Measurements from ENCODE around the gene TSC22D1.

The TSC22D1 gene

GRCh38 chr13:44425815-44426078 lies 150.4 kb downstream of the TSC22D1 start:
- Histone ChIP-seq H3K9me3 (ENCODE audit: severe bottlenecking) (no peaks in the 10 kb centered on the region), H3K4me1 (ENCODE audit: insufficient read depth, poor library complexity, severe bottlenecking) (no peaks in the 10 kb centered on the region), H3K36me3 (ENCODE audit: low read depth) (no peaks in the 10 kb centered on the region), H3K4me3 (ENCODE audit: severe bottlenecking) (no peak overlapping the region), H3K27ac (ENCODE audit: poor library complexity, severe bottlenecking) (no peak overlapping the region), H3K27me3 (ENCODE audit: insufficient read depth, poor library complexity, severe bottlenecking) (no peaks in the 10 kb centered on the region)
- TF ChIP-seq CTCF (IDR thresholded peaks at IDR 0.05; ENCODE audit: poor library complexity, severe bottlenecking), result no peak
- no peak for ATAC-seq (ENCODE audit: low read depth)
- no peak for DNase-seq (ENCODE audit: low spot score)

DNA sequence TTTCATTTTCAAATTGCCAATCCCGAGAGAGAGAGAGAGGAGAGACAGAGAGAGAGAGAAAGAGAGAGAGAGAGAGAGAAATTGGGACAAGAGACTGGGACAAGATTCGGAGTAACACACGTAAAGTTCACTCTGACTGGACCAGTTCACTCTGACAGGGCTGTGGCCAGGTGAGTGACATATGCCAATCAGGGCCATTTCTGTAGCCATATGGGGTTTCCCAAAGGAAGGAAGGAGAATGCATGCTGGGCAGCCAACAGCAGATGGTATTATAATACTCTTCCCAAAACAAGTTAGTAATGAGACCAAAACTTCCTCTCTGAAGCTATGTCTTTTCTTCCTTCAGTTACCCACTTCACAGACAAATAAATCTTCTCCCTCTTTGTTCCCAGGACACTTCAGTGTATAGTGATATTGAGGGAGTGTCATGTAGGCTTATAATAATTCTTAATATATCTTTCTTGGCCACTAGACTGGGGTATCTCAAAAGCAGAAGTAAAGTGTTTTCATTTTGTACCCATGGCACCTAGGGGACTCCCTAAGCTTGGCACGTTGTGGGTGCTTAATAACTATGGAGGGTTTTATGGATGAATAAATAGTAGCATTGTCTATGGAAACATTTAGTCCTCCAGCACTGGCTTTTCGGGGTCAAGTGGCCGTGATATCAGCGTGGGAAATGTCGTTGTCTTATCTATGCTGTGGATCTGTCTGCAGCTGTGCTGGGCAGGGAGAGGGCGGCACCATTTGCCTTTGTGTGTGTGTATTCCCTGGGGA lies 150.9 kb downstream of the TSC22D1 start:
- DNase-seq (ENCODE audit: low spot score) (no peak), ATAC-seq (ENCODE audit: low read depth) (no peak)
- H3K27ac ChIP-seq (ENCODE audit: poor library complexity, severe bottlenecking), result no peak overlapping the region
- H3K36me3 ChIP-seq (ENCODE audit: low read depth), result no peaks in the 10 kb centered on the region
- H3K4me1 ChIP-seq (ENCODE audit: insufficient read depth, poor library complexity, severe bottlenecking), result no peaks in the 10 kb centered on the region
- H3K27me3 ChIP-seq (ENCODE audit: insufficient read depth, poor library complexity, severe bottlenecking), result no peaks in the 10 kb centered on the region
- H3K4me3 ChIP-seq (ENCODE audit: severe bottlenecking), result no peak overlapping the region
- H3K9me3 ChIP-seq (ENCODE audit: severe bottlenecking), result no peaks in the 10 kb centered on the region
- no peak for TF ChIP-seq CTCF (IDR thresholded peaks at IDR 0.05; ENCODE audit: poor library complexity, severe bottlenecking)

DNA sequence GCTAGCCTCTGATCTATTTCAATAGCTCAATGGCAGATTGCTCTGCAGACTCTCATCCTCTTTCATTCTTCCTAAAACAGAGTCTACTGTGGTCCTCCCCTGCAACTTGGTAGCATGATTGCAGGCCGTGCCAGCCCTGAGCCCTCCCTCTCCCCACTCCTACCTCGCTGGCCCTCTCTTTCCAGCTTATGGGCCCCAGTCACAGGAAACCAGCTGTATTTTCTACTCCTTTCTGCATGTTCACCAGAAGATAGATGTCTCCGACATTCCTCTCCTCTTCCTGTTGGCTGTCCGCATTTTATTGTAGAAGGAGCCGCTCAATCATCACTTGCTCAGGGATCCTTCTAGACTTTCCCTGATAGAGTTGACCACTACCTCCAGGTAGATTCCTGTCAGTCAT lies 152.3 kb downstream of the TSC22D1 start:
- ATAC-seq (ENCODE audit: low read depth) (no peak), DNase-seq (ENCODE audit: low spot score) (no peak)
- Histone ChIP-seq H3K27ac (ENCODE audit: poor library complexity, severe bottlenecking) (no peak overlapping the region), H3K27me3 (ENCODE audit: insufficient read depth, poor library complexity, severe bottlenecking) (no peaks in the 10 kb centered on the region), H3K4me3 (ENCODE audit: severe bottlenecking) (no peak overlapping the region), H3K4me1 (ENCODE audit: insufficient read depth, poor library complexity, severe bottlenecking) (no peaks in the 10 kb centered on the region), H3K9me3 (ENCODE audit: severe bottlenecking) (no peaks in the 10 kb centered on the region), H3K36me3 (ENCODE audit: low read depth) (no peaks in the 10 kb centered on the region)
- TF ChIP-seq CTCF (IDR thresholded peaks at IDR 0.05; ENCODE audit: poor library complexity, severe bottlenecking), result no peak

- ATAC-seq (ENCODE audit: low read depth), result no peak
- no peak for TF ChIP-seq CTCF (IDR thresholded peaks at IDR 0.05; ENCODE audit: poor library complexity, severe bottlenecking)
- Histone ChIP-seq H3K4me3 (ENCODE audit: severe bottlenecking) (no peak overlapping the region), H3K27me3 (ENCODE audit: insufficient read depth, poor library complexity, severe bottlenecking) (no peaks in the 10 kb centered on the region), H3K9me3 (ENCODE audit: severe bottlenecking) (no peaks in the 10 kb centered on the region), H3K4me1 (ENCODE audit: insufficient read depth, poor library complexity, severe bottlenecking) (no peaks in the 10 kb centered on the region), H3K27ac (ENCODE audit: poor library complexity, severe bottlenecking) (no peak overlapping the region), H3K36me3 (ENCODE audit: low read depth) (no peaks in the 10 kb centered on the region)
- no peak for DNase-seq (ENCODE audit: low spot score)
Observed at GRCh38 chr13:44422755-44423643, 153.1 kb downstream of the TSC22D1 start.
